Measurements from ENCODE around the gene ITGB3BP. TPM values are rescaled to one million over a fixed set of nuclear protein-coding genes. Genes with fewer than 3 reads are reported as not detected.
"Not testable (repeated sequence)": the region's sequence is repeated elsewhere in the genome, so short reads cannot be mapped to it uniquely, and the experiment has no call there.

The ITGB3BP gene
- total RNA-seq, 1 donor from 2014 or later, result 27.2 TPM

DNA sequence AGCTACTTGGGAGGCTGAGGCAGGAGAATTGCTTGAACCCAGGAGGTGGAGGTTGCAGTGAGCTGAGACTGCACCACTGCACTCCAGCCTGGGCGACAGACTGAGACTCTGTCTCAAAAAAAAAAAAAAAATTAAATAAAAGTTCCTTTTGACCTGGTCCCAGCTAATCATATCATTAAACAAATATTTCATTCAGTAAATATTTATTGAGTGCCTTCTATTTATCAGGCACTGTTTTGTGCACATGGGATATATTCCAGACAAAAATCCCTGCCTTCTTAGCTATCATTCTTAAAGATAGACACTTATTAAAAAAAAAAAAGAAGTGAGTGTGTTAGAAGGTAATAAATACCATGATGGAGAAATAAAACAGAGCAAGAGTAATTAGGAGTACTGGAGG lies 102.3 kb downstream of the ITGB3BP start:
- not testable (repeated sequence) for DNase-seq (ENCODE audit: low read depth, low spot score)

DNA sequence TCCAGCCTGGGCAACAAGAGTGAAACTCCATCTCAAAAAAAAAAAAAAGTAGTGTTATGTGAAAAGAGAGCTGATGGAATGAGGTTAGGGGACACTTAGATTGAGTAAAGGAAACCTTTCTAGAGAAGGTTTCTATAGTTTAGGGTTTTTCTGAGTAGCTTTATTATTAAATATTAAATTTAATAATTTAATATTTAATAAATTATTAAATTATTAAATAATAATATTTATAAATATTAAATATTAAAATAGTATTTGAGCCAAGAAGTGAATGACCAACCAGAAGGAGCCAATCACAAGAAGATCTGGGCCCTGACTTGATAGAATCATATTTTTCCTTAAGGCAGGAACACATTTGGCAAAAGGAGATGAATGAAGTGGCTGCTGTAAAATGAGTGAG lies 104.9 kb downstream of the ITGB3BP start:
- no peak for DNase-seq (ENCODE audit: low read depth, low spot score)

DNA sequence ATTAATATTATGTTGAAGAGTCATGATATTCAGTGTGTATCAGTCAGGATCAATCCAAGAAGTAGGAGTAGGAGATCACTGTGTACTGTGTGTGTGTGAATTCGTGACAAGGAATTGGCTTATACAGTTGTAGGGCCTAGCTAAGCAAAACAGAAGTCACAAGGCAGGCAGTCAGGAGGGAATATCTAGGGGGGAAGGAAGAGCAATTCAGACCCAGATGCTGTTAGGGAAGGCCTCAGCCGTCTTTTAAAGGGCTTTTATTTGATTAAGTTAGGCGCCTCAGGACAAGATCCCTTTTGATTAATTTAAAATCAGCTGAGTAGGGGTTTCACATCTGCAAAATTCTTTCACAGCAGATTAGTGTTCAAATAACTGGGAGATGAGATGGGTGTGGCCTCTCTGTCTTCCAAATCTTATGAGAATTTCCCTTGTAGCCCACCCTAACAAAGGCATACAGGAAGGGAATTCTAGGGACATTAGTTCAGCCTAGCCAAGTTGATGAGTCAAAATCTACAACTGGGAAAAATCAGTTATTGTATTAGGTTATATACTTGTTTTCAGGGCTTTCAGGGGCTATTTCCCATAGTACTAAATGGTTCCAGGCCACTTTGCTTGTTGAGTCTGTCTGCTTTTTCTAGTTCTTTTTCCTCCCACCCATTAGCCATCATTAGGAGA lies 108.2 kb downstream of the ITGB3BP start:
- DNase-seq (ENCODE audit: low read depth, low spot score), result no peak

DNA sequence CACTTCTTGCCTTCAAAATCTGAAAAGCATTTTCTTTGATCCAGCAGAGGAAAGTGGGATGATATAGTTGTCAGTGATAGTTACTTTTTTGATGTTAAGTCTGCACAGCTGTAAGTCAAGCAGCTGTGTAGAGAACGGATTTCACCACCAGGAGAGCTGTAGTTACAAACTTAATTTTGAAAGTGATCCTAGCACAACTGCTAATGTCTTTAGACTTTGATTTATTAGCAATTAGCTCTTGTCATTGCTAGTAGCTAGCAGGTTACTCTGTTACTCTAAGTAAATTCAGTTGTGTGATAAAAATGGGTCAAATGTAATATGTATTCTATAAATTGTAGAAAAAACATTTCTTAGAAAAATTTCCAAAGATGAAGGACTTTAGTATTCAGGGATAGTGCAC lies 109.6 kb downstream of the ITGB3BP start:
- no peak for DNase-seq (ENCODE audit: low read depth, low spot score)

DNA sequence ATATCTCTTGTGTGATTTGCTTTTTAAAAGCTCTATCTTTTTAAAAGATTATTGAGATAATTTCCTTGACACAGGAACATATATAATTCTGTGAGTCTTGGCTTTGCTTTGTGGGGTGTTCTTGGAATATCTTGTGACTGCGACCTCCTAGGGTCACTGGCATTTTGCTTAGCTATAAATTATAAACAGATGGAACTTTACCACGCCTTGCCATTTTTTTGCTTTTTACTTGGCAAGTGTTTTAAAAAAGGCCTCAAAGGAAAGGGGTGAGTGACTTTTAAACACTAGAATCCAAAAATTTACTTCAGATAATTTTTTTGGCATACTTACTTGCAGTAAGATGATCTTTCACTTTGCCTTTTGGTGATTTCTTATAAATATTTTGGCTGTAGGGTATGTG lies 112.0 kb downstream of the ITGB3BP start:
- no peak for DNase-seq (ENCODE audit: low read depth, low spot score)

DNA sequence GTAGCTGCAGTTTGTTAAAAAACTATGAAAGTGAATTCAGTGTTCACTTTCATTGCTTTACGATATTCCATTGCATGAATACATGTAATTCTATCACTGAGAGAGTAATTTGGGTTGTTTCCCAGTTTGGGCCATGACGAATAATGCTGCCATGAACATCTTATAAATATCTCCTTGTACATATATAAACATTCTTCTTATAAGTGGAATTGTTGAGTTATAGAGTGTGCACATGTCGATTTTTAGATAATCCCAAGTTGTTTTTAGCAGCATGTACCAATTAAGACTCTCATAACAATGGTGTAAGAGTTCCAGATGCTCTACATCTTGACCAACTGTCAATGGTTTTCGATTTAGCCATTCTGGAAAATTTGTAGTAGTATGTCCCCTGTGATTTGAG lies 114.7 kb downstream of the ITGB3BP start:
- DNase-seq (ENCODE audit: low read depth, low spot score), result no peak

DNA sequence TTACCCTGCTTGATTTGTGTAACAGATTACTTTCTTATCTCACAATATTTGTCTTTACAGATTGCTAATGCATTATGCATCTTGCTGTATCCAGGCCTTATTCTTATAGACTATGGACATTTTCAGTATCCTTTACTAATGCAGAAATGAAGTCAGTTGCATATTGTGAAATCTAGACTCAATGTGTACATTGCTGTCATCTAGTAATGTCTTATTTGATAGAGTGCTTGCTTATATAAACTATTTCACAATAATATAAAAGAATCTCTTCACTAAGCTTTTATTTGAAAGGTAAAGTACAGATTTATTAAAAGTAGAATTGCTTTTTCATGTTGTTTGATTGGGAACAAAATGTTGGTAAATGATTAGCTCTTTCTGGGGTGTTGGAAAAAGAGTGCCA lies 116.0 kb downstream of the ITGB3BP start:
- no peak for DNase-seq (ENCODE audit: low read depth, low spot score)

DNA sequence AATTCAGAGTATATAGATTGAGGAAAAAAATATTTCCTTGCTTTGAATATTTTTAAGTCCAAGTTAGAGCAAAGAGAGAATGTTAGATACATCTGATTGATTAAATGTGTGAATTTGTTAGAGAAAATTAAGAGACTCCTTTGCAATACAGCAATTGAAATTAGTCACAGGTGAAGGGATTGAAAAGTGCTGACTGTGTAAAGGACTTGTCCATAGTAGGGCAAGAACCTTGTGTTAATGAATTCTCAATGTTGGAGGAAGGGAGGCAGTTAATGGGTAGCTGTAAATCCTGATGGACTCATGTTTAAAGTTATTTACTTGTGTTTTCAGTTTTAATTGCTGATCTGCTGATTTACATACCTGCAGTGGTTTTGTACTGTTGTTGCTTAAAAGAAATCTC lies 117.0 kb downstream of the ITGB3BP start:
- DNase-seq (ENCODE audit: low read depth, low spot score), result no peak

DNA sequence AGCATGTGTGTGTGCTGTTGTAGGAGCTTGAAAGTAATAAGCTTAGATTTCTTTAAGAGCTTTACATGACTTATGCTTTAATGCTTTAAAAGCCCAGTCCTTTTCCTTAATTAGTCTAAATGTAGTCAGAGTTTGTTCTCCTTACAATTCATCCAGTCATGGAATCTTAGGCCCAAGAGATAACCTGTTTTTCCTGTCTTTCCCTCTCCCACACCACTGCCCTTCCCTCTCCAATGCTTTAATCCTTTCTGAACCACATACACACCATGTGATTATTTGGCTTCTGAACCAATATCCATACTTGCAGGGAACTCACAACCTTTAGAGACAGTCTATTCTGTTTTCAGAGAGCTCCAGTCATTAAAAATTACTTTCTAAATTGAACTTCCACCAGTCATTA lies 118.0 kb downstream of the ITGB3BP start:
- DNase-seq (ENCODE audit: low read depth, low spot score), result no peak

DNA sequence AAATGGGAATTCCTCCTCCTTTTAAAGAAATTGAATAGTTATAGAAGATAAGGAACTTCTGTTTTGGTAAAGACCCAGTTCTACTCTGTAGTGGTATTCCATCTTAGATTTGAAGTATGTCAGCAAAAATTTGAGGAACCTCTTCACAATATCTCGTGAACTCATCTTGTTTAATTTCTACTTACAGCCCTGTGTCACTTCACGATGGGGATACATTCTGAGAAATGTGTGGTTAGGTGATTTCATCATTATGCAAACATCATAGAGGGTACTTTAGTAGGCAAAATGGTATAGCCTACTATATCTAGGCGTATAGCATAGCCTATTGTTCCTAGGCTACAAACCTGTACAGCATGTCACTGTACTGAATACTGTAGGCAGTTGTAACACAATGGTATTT lies 119.6 kb downstream of the ITGB3BP start:
- DNase-seq (ENCODE audit: low read depth, low spot score), result no peak

DNA sequence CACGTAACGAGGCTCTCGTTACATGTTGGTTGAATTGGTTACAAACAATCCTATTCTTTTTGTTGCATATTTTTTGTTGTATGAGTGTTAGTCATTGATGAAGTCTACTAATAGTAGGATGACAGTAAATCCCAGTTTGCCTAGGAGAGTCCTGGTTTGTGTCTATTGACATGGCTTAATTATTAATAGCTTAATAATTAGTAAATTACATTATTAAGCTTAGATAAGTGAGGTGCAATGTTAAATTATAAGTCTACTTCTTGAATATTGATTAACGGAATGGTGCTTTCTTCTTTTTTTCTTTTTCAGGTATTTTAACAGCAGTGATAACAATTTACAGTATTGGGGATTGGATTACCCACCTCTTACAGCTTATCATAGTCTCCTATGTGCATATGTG lies 121.1 kb downstream of the ITGB3BP start:
- no peak for DNase-seq (ENCODE audit: low read depth, low spot score)

Other genes with a start within 250 kb of the ITGB3BP start
- gene FOXD3, start 200.7 kb downstream of the ITGB3BP start, total RNA-seq, result not detected in 2 replicates
- gene ALG6, start 155.6 kb downstream of the ITGB3BP start, total RNA-seq, result 16.2 and 27.2 TPM in 2 replicates
- 4.1 and 5.9 TPM in 2 replicates for gene EFCAB7, start 300 bp upstream of the ITGB3BP start, total RNA-seq
- gene PGM1, start 70.2 kb upstream of the ITGB3BP start, total RNA-seq, result 35.4 and 38.5 TPM in 2 replicates